Measurements from ENCODE around the gene PHKG2.

PHKG2 gene

GRCh38 chr16:30764816-30765465 lies 16.7 kb downstream of the PHKG2 start:
- Histone ChIP-seq H3K4me1 (peaks cover 12% of the 10 kb centered on the region), H3K9me3 (ENCODE audit: control insufficient read depth, low read length) (no peaks in the 10 kb centered on the region), H3K9ac (no peak overlapping the region), H3K27ac (no peak overlapping the region), H3K4me2 (ENCODE audit: low read length) (no peak overlapping the region), H2AFZ (no peak overlapping the region), H3K79me2 (peaks cover 12% of the 10 kb centered on the region), H3K4me3 (ENCODE audit: low read depth, low read length) (no peak overlapping the region), H3K27me3 (ENCODE audit: control insufficient read depth, insufficient read depth, low read length) (no peaks in the 10 kb centered on the region), H3K36me3 (ENCODE audit: control insufficient read depth, insufficient read depth, low read length) (no peaks in the 10 kb centered on the region)
- TF ChIP-seq CTCF (IDR thresholded peaks at IDR 0.05): no peak

DNA sequence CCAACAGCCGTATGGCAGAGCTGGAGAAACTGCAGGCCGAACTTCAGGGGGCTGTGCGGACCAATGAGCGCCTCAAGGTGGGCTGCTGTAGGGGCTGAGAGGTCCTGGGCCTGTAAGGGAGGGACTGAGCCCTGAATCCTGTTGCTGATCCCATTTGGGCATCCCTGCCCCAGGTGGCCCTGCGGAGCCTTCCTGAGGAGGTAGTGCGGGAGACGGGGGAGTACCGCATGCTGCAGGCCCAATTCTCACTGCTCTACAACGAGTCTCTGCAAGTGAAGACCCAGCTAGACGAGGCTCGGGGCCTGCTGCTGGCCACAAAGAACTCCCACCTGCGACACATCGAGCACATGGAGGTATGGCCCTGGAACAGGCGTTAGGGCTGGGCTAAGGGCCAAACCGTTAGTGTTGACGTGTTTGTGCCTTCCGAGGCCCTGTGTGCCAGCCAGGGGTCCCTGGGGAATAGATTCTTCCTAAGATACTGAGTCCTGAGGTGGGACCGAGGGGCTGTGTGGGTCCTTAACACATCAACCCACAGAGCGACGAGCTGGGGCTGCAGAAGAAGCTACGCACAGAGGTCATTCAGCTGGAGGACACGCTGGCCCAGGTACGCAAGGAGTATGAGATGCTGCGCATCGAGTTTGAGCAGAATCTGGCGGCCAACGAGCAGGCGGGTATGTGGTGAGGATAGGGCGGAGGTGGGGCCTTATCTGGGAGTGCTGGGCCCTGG lies 18.1 kb downstream of the PHKG2 start:
- Histone ChIP-seq H3K4me1 (peaks cover 9% of the 10 kb centered on the region), H2AFZ (no peak overlapping the region), H3K9ac (no peak overlapping the region), H3K27me3 (ENCODE audit: control insufficient read depth, insufficient read depth, low read length) (no peaks in the 10 kb centered on the region), H3K79me2 (peaks cover 11% of the 10 kb centered on the region), H3K4me3 (ENCODE audit: low read depth, low read length) (no peak overlapping the region), H3K36me3 (ENCODE audit: control insufficient read depth, insufficient read depth, low read length) (no peaks in the 10 kb centered on the region), H3K9me3 (ENCODE audit: control insufficient read depth, low read length) (no peaks in the 10 kb centered on the region), H3K27ac (no peak overlapping the region), H3K4me2 (ENCODE audit: low read length) (no peak overlapping the region)
- TF ChIP-seq CTCF (IDR thresholded peaks at IDR 0.05): no peak

DNA sequence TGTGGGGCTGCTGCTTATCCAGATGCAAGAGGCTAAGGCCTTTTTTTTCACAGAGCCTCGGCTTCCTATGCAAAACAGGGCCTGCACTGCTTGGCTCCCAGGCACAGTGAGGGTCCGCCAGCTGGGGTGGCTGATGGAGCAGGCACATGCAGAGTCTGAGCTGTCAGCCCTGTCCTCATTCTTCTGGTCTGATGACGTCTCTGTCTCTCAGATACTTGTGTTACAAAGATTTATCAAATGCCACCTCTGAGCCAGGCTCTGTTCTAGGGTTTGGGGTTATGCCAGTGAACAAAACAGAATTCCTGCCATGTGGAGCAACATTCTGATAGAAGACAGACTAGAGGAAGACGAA lies 18.7 kb downstream of the PHKG2 start:
- Histone ChIP-seq H2AFZ (no peak overlapping the region), H3K27me3 (ENCODE audit: control insufficient read depth, insufficient read depth, low read length) (no peaks in the 10 kb centered on the region), H3K9me3 (ENCODE audit: control insufficient read depth, low read length) (no peaks in the 10 kb centered on the region), H3K27ac (no peak overlapping the region), H3K9ac (no peak overlapping the region), H3K4me3 (ENCODE audit: low read depth, low read length) (no peak overlapping the region), H3K36me3 (ENCODE audit: control insufficient read depth, insufficient read depth, low read length) (no peaks in the 10 kb centered on the region), H3K79me2 (peaks cover 9% of the 10 kb centered on the region), H3K4me2 (ENCODE audit: low read length) (no peak overlapping the region), H3K4me1 (peaks cover 9% of the 10 kb centered on the region)
- TF ChIP-seq CTCF (IDR thresholded peaks at IDR 0.05): no peak

- peaks cover 5% of the 10 kb centered on the region for H3K4me1 ChIP-seq
- H3K4me2 ChIP-seq (ENCODE audit: low read length): no peak overlapping the region
- H3K9me3 ChIP-seq (ENCODE audit: control insufficient read depth, low read length): no peaks in the 10 kb centered on the region
- H3K36me3 ChIP-seq (ENCODE audit: control insufficient read depth, insufficient read depth, low read length): no peaks in the 10 kb centered on the region
- H3K4me3 ChIP-seq (ENCODE audit: low read depth, low read length): no peak overlapping the region
- H3K27ac ChIP-seq: no peak overlapping the region
- TF ChIP-seq CTCF (IDR thresholded peaks at IDR 0.05): no peak
- H3K27me3 ChIP-seq (ENCODE audit: control insufficient read depth, insufficient read depth, low read length): no peaks in the 10 kb centered on the region
- no peak overlapping the region for H2AFZ ChIP-seq
- H3K9ac ChIP-seq: no peak overlapping the region
- peaks cover 4% of the 10 kb centered on the region for H3K79me2 ChIP-seq
These were observed 19.7 kb downstream of the PHKG2 start for GRCh38 chr16:30767767-30768465.
